ENCODE measurements around the gene PSENEN.
"Not testable (repeated sequence)": the region's sequence is repeated elsewhere in the genome, so short reads cannot be mapped to it uniquely, and the experiment has no call there.

Gene PSENEN

DNA sequence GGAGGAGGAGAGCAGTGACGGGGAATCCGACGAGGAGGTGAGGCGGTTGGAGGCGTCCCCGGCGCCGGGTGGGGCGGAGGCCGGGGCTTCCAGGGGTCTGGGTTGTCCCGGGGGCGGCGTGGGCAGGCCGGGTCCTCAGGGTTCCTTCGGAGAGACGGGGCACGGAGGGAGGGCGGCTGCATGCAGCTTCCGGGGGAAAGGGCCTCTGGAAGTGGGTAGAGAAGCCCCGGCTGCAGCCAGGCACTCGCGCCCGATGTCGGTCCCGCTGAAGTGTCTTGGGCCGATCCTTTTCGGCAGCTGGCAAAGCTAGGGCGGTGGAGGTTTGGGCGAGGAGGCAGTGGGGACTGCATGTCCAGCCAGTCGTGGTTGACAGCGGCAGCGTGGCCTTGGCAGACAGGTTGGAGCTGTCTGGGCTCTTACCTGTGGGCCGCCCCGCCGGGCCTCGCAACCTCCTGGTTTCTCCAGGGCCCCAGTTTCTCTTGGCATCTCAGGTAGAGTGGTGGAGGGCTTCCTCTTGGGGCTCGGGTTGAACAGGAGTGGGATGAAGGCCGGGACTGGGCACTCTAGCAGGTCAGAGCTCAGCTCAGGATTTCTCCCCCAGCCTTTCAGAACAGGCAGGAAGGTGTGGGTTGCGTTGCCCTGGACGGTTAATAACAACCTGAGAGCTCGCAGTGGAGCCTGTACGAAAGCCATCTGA lies 27.0 kb upstream of the PSENEN start:
- DNase-seq: peak; percentile 79

GRCh38 chr19:35719402-35720162 lies 25.9 kb upstream of the PSENEN start:
- no peak for DNase-seq

- DNase-seq: no peak
Observed at GRCh38 chr19:35720163-35720524, 25.3 kb upstream of the PSENEN start.

GRCh38 chr19:35720648-35721047 lies 24.8 kb upstream of the PSENEN start:
- no peak for DNase-seq

- no peak for DNase-seq
Observed at GRCh38 chr19:35721374-35721773, 24.1 kb upstream of the PSENEN start.

- DNase-seq: no peak
Observed at GRCh38 chr19:35722461-35722860, 23.0 kb upstream of the PSENEN start.

DNA sequence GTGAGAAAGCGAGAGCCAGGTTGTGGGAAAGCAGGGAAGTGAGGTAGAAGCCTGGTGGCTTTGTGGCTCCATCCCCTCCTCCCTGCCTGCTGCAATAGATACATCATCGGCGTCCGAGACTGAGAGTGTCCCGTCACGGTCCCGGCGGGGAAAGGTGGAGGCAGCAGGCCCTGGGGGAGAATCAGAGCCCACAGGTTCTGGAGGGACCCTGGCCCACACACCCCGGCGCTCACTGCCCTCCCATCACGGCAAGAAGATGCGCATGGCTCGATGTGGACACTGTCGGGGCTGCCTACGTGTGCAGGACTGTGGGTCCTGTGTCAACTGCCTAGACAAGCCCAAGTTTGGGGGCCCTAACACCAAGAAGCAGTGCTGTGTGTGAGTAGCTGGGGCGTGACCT lies 22.6 kb upstream of the PSENEN start:
- no peak for DNase-seq

GRCh38 chr19:35723671-35724070 lies 21.8 kb upstream of the PSENEN start:
- DNase-seq: no peak

GRCh38 chr19:35724132-35724531 lies 21.3 kb upstream of the PSENEN start:
- DNase-seq: not testable (repeated sequence)

GRCh38 chr19:35724560-35724959 lies 20.9 kb upstream of the PSENEN start:
- DNase-seq: no peak

- DNase-seq: no peak
Observed at GRCh38 chr19:35725216-35725861, 20.1 kb upstream of the PSENEN start.

GRCh38 chr19:35727053-35727955 lies 18.1 kb upstream of the PSENEN start:
- DNase-seq: no peak

GRCh38 chr19:35727956-35728706 lies 17.3 kb upstream of the PSENEN start:
- no peak for DNase-seq

DNA sequence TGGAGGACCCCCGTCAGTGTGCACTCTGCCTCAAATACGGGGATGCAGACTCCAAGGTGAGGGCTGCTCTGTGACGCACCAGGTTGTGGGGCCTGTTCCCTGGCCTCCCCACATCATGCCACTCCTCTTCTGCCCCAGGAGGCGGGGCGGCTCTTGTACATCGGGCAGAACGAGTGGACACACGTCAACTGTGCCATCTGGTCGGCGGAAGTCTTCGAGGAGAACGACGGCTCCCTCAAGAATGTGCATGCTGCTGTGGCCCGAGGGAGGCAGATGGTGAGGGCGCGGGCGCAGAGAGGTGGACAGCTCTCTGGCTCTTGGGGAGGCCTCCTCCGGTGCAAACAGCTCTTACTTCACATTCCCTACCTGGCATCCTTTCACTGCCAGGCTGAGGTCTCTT lies 16.4 kb upstream of the PSENEN start:
- DNase-seq: no peak

DNA sequence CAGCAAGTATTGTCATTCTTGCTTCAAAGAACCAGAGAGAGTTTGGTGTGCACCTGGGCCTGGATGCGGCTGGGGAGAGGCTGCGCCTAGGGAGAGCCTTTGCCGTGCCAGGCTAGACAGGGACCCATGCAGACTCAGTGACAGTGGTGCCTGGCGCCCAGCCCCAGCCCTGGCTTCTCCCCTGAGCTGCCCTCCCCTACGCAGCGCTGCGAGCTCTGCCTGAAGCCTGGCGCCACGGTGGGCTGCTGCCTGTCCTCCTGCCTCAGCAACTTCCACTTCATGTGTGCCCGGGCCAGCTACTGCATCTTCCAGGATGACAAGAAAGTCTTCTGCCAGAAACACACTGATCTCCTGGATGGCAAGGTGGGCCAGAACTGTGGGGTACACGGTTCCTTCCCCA lies 15.7 kb upstream of the PSENEN start:
- no peak for DNase-seq

- DNase-seq: no peak
Observed at GRCh38 chr19:35730326-35730725, 15.1 kb upstream of the PSENEN start.

DNA sequence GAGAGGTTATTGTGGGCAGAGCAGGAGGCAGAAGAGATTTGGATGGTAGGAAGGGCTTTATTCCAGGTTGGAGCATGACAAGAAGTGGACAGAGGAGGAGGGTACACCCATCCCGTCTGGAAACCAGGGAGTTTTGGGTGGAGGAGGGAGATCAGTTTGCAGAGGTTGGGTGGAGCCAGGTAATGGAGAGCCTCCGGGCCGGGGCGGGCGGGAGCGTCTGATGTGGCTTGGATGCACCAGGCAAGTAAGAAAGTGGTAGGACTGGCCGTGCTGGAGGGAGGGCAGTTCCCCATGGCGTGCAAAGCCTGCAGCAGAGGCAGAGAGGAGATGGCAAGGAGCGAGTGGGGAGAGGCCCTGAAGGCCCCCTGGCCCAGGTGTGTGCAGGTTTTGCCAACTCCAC lies 14.1 kb upstream of the PSENEN start:
- DNase-seq: no peak

DNA sequence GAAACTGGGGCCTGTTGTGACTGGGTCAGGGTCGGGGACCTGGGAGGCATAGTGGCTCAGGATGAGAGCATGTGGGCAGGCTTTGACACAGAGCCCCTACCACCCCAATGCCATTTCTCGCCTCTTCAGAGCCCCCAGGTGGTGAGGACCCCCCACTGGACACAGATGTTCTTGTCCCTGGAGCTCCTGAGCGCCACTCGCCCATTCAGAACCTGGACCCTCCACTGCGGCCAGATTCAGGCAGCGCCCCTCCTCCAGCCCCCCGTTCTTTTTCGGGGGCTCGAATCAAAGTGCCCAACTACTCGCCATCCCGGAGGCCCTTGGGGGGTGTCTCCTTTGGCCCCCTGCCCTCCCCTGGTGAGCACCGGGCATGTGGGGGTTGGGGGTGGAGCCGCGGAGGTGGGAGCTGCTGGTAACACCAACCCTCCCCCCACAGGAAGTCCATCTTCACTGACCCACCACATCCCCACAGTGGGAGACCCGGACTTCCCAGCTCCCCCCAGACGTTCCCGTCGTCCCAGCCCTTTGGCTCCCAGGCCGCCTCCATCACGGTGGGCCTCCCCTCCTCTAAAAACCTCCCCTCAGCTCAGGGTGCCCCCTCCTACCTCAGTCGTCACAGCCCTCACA lies 13.6 kb upstream of the PSENEN start:
- no peak for DNase-seq

DNA sequence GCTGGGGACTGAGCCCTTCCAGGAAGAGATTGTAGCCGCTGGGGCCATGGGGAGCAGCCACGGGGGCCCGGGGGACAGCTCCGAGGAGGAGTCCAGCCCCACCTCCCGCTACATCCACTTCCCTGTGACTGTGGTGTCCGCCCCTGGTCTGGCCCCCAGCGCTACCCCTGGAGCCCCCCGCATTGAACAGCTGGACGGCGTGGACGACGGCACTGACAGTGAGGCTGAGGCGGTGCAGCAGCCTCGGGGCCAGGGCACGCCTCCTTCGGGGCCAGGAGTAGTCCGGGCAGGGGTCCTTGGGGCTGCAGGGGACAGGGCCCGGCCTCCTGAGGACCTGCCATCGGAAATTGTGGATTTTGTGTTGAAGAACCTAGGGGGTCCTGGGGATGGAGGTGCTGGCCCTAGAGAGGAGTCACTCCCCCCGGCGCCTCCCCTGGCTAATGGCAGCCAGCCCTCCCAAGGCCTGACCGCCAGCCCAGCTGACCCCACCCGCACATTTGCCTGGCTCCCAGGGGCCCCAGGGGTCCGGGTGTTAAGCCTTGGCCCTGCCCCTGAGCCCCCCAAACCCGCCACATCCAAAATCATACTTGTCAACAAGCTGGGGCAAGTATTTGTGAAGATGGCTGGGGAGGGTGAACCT lies 12.8 kb upstream of the PSENEN start:
- no peak for DNase-seq

DNA sequence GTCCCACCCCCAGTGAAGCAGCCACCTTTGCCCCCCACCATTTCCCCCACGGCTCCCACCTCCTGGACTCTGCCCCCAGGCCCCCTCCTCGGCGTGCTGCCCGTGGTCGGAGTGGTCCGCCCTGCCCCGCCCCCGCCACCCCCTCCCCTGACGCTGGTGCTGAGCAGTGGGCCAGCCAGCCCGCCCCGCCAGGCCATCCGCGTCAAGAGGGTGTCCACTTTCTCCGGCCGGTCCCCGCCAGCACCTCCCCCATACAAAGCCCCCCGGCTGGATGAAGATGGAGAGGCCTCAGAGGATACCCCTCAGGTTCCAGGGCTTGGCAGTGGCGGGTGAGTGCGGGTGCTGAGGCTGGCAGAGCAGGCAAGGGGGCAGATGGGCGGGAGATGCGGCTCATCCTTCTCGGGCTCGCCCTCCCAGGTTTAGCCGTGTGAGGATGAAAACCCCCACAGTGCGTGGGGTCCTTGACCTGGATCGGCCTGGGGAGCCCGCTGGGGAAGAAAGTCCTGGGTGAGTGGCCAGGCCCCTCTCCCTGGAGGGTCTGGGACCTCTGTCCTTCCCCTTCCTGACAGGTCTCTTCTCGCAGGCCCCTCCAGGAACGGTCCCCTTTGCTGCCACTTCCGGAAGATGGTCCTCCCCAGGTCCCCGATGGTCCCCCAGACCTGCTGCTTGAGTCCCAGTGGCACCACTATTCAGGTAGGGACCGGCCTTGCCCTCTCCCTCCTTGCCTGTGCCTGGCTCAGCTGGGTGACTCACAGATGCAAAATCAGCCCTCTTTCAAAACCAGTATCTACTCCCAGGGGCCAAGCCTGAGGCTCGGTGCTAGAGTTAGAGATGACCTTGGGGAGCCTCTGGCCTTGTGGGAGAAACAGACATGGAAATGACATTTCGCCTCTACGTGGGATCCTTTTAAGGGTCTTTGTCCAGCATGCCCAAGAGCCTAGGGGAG lies 12.0 kb upstream of the PSENEN start:
- DNase-seq: no peak
